Measurements from ENCODE around the gene PIAS2.
A peak's percentile ranks its signal among the peaks of the same experiment; 100 is the strongest.
"Not testable (repeated sequence)": the region's sequence is repeated elsewhere in the genome, so short reads cannot be mapped to it uniquely, and the experiment has no call there.

Gene PIAS2

DNA sequence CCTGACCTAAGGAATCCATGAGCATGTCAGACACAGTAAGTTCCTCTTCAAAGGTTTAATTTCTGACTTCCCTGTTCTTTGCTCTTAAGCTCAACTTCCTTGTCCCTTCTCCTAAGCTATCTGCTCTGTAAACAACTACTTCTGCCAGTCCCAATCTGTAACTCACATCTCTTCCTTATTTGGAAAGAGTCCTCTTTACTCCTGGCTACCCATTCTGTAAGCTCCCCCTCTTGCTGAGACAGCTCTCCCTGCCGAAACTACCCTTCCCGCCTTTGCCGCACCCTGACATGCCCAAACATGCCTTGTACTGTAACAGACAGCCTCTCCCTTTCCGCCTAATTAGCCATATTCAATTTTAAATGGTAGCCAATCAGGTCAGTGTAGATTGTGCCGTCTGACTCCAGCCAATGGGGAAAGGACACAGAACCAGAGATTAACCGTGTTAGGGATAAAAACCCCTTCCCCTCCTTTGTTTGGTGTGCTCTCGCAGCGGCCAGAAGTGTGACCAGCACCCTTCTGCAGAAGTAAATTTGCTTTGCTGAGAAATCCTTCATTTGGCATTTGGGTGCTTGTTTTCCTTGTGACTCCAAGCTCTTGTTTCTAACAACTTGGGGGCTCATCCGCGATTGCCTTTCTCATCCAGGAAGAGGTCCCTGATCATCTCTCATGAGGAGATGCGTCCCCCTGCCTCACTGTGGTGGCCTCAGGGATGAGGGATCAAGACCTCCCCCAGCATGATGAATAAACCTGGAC, 49.0 kb downstream of the PIAS2 start:
- peaks cover 2% of the 10 kb centered on the region for H3K4me1 ChIP-seq
- H4K20me1 ChIP-seq = peaks cover under 1% of the 10 kb centered on the region; the same call in 1 of the 2 replicates
- peaks cover 78% of the 10 kb centered on the region for H3K9me3 ChIP-seq
- TF ChIP-seq Cebpa-rat (IDR thresholded peaks at IDR 0.05) = no peak
- H3K27me3 ChIP-seq = no peaks in the 10 kb centered on the region
- no peak overlapping the region for H3K4me2 ChIP-seq
- H3K27ac ChIP-seq = no peak overlapping the region
- H3K4me3 ChIP-seq = peak overlapping the region; percentile 25; the same call in 1 of the 2 replicates
- H3K36me3 ChIP-seq = peaks cover 80% of the 10 kb centered on the region
- H3K9ac ChIP-seq = no peak overlapping the region

DNA sequence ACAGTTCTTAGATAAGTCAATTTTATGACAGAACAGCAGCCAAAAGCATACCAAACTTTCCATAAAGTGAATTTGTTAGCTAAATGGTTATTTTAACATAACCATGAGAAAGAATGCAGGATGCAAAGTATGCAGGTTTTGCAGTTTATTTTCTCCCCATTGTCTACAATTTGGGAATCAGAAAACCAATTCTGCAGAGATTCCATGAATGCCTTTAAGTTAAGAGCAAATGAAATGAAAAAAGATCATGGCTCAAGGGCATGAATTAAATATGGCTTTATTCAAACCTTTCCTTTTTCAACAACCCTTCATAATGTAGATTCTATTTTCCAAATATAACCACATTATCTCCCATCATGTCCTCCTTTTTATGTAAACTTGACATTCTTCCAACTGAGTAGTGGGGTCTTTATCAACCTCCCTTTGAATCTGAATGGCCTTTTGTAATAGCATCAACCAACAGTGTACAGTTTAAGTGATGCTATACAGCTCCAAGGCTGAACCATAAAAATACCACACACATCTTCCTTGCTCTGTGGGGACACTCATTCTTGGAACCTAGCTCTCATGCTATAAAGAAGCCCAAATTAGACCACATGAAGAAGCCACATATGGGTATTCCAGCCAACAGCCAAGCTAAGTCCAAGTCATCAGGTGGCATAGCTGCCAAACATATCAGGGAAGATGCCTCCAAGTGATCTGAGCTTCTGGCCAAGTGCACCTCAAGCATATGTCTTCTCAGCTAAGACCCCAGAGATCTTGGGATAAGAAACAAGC, 49.8 kb downstream of the PIAS2 start:
- H3K27ac ChIP-seq = no peak overlapping the region
- no peaks in the 10 kb centered on the region for H3K27me3 ChIP-seq
- no peak for TF ChIP-seq Cebpa-rat (IDR thresholded peaks at IDR 0.05)
- no peaks in the 10 kb centered on the region for H4K20me1 ChIP-seq
- H3K4me2 ChIP-seq = no peak overlapping the region
- H3K4me3 ChIP-seq = no peak overlapping the region
- peaks cover 78% of the 10 kb centered on the region for H3K9me3 ChIP-seq
- H3K36me3 ChIP-seq = peaks cover 80% of the 10 kb centered on the region
- H3K4me1 ChIP-seq = no peaks in the 10 kb centered on the region
- H3K9ac ChIP-seq = no peak overlapping the region

DNA sequence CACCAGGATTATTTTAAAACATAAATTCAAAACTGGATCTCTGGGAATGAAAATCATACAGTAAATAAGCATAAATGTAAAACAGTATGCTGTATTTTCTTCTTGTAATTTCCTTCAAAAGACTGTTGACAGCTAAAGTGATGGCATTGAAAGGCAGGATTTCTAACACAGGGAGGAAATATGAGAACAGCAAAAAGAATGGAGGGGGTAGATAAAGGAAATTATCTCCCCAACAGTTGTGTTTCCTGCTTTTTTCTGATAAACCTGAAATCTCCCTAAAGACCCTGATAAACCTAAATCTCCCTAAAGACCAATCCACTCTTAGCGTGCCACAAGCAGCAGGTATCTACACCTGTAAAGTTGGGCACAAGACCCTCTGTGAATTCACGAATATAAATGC, 50.8 kb downstream of the PIAS2 start:
- Histone ChIP-seq H3K4me3 (no peak overlapping the region), H3K27ac (no peak overlapping the region), H3K9me3 (peaks cover 67% of the 10 kb centered on the region), H3K4me1 (peaks cover 1% of the 10 kb centered on the region), H3K36me3 (peaks cover 76% of the 10 kb centered on the region), H3K4me2 (no peak overlapping the region), H4K20me1 (no peaks in the 10 kb centered on the region), H3K27me3 (no peaks in the 10 kb centered on the region), H3K9ac (no peak overlapping the region)
- no peak for TF ChIP-seq Cebpa-rat (IDR thresholded peaks at IDR 0.05)

DNA sequence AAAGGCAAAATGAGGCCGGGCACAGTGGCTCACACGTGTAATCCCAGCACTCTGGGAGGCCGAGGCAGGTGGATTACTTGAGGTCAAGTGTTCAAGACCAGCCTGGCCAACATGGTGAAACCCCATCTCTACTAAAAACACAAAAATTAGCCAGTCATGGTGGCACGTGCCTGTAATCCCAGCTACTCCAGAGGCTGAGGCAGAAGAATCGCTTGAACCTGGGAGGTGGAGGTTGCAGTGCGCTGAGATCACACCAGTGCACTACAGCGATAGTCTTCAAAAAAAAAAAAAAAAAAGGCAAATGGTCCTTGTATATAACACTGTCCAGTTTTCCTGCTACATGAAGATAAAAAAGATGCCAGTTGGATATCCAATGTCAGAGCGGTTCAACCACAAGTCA, 52.1 kb downstream of the PIAS2 start:
- not testable (repeated sequence) for H4K20me1 ChIP-seq, H3K9ac ChIP-seq
- H3K36me3 ChIP-seq = peaks cover 67% of the 10 kb centered on the region

DNA sequence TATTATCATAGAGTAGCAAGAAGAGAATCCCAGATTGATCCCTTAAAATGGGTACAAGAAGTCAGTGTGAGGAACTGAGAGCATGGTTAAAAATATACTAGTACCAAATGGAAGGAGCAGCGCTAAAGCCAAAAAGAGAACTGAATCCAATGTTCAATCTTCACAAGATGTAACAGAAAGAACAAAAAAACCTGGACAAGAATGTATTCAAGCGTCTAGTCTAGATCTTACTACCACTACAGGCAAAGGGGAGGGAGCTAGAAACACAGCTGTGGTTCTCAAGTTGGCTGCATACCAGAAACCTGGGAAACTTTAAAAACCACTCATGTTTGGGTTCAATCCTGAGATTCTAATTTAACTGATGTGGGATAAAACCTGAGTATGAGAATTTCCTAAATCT, 57.5 kb downstream of the PIAS2 start:
- no peak for TF ChIP-seq Cebpa-rat (IDR thresholded peaks at IDR 0.05)
- peaks cover 15% of the 10 kb centered on the region; the same call in 1 of the 2 replicates for H4K20me1 ChIP-seq
- peak overlapping the region; percentile 76 for H3K4me2 ChIP-seq
- H3K36me3 ChIP-seq = peaks cover 64% of the 10 kb centered on the region
- H3K9ac ChIP-seq = peak overlapping the region; percentile 5; the same call in 1 of the 2 replicates
- peaks cover 39% of the 10 kb centered on the region for H3K4me1 ChIP-seq
- H3K27ac ChIP-seq = peak overlapping the region; percentile 63
- peaks cover 32% of the 10 kb centered on the region for H3K9me3 ChIP-seq
- H3K27me3 ChIP-seq = no peaks in the 10 kb centered on the region
- 0 out of 2 replicates have a peak overlapping the region, but pooled peaks have one; percentile 4 for H3K4me3 ChIP-seq

More for the DNA sequence above, 52.1 kb downstream of the PIAS2 start:
- H3K27me3 ChIP-seq, H3K27ac ChIP-seq, H3K4me3 ChIP-seq, H3K4me2 ChIP-seq: not testable (repeated sequence)
- Histone ChIP-seq H3K9me3 (peaks cover 55% of the 10 kb centered on the region), H3K4me1 (peaks cover 14% of the 10 kb centered on the region)

DNA sequence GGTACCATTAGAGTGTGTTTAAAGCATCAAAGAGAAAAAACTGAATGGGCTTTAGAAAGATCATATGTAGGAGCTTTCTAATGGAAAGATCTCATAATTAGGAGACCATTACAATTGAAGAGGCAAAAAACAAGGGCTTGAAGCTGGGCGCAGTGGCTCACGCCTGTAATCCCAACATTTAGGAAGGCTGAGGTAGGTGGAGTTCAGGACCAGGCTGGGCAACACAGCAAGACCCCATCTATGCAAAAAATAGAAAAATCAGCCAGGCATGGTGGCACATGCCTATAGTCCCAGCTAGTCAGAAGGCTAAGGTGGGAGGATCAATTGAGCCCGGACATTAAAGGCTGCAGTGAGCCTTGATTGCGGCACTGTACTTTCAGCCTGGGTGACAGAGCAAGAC, 59.0 kb downstream of the PIAS2 start:
- no peak for TF ChIP-seq Cebpa-rat (IDR thresholded peaks at IDR 0.05)
- peaks cover 39% of the 10 kb centered on the region for H3K4me1 ChIP-seq
- H4K20me1 ChIP-seq = peaks cover 15% of the 10 kb centered on the region; the same call in 1 of the 2 replicates
- peaks cover 27% of the 10 kb centered on the region for H3K9me3 ChIP-seq
- peaks cover 67% of the 10 kb centered on the region for H3K36me3 ChIP-seq
- no peaks in the 10 kb centered on the region for H3K27me3 ChIP-seq
- no peak overlapping the region for H3K4me3 ChIP-seq
- peak overlapping the region; percentile 76; the same call in 1 of the 2 replicates for H3K4me2 ChIP-seq
- H3K9ac ChIP-seq = no peak overlapping the region
- H3K27ac ChIP-seq = no peak overlapping the region

DNA sequence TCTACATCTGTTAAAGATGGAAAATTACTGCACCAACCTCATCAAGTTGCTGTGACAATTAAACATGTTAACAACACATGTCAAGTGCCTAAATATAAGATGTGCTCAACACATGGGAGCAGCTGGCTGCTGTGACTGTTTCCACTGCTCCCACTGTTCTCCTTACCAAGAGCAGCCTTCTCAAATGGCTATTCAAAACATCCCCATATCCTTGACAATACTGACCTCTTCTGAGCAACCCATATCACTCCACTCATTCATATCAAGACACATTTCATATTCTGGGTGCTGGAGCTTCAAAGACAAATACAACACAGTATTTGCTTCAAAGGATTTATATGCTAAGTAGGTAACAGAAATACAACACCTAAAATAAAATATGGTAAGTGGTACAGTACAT, 60.3 kb downstream of the PIAS2 start:
- Histone ChIP-seq H3K4me2 (no peak overlapping the region), H3K9me3 (peaks cover 20% of the 10 kb centered on the region), H3K4me3 (no peak overlapping the region), H4K20me1 (peaks cover 15% of the 10 kb centered on the region; the same call in 1 of the 2 replicates), H3K27ac (no peak overlapping the region), H3K36me3 (peaks cover 71% of the 10 kb centered on the region), H3K9ac (no peak overlapping the region), H3K4me1 (peaks cover 43% of the 10 kb centered on the region), H3K27me3 (no peaks in the 10 kb centered on the region)
- no peak for TF ChIP-seq Cebpa-rat (IDR thresholded peaks at IDR 0.05)

DNA sequence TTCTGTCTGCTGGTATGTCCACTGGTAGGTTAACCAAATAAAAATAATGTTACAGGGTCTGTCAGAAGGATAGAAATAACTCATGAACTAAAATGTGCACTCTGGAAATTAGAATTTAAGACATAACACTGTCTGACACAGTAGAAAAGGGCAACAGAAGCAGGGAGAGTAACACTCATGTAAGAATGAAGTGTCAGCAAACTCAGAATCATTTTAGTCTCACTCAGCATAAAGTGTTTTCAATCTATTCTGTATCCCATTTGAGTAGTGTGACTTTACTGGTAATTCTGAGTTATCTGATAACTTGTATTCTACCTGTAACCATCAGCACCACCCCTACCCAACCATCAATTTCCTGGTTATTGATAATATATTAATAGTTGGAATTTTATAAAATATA, 68.3 kb downstream of the PIAS2 start:
- Histone ChIP-seq H3K9ac (no peak overlapping the region), H3K4me2 (no peak overlapping the region), H3K27ac (no peak overlapping the region), H4K20me1 (no peaks in the 10 kb centered on the region), H3K9me3 (no peaks in the 10 kb centered on the region), H3K4me1 (0 out of 2 replicates have a peak, but pooled peaks cover 4% of the 10 kb centered on the region), H3K27me3 (no peaks in the 10 kb centered on the region), H3K4me3 (no peak overlapping the region), H3K36me3 (peaks cover 43% of the 10 kb centered on the region)
- no peak for TF ChIP-seq Cebpa-rat (IDR thresholded peaks at IDR 0.05)

DNA sequence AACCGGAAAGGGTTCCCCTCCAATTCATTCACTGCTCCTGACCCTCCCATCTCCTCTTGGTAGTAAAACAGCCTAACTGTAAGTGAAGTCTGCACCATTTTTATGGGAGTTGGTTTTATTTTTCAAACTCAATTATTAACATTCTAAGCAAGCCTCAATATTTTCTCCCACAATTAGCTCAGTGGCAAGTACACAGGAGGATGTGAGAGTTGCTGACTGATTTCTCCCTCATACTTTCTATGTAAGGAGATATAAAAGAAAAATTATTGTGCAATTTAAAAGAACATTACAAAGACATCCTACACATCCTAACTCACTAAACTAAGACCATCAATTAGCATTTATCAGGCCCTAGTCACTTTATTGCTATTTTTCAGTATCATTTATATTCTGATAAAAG, 73.9 kb downstream of the PIAS2 start:
- Histone ChIP-seq H3K27ac (no peak overlapping the region), H3K4me2 (no peak overlapping the region), H3K4me1 (no peaks in the 10 kb centered on the region), H3K9ac (no peak overlapping the region), H3K9me3 (no peaks in the 10 kb centered on the region), H3K36me3 (peaks cover 42% of the 10 kb centered on the region), H3K4me3 (no peak overlapping the region), H4K20me1 (no peaks in the 10 kb centered on the region), H3K27me3 (no peaks in the 10 kb centered on the region)
- no peak for TF ChIP-seq Cebpa-rat (IDR thresholded peaks at IDR 0.05)

DNA sequence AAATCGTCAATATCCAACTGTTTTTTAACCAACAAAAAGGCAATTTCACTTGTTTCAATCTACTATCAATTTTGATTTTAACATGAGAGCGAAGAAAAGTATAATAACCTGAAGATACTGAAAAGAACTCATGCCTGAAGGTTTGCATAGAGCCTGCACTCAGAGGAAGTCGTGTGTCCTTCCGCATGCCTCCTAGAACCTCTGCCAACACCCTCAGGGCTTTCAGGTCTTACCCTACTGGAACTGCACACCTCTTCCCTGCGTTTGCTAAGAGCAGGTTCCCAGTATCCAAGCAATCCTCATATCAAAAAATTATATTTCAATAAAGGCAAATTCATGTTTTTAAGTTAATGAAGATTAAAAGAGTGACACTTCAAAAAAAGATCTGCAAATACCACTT, 74.7 kb downstream of the PIAS2 start:
- TF ChIP-seq Cebpa-rat (IDR thresholded peaks at IDR 0.05) = no peak
- no peak overlapping the region for H3K9ac ChIP-seq
- no peaks in the 10 kb centered on the region for H3K9me3 ChIP-seq
- no peaks in the 10 kb centered on the region for H3K27me3 ChIP-seq
- no peaks in the 10 kb centered on the region for H3K4me1 ChIP-seq
- peaks cover 46% of the 10 kb centered on the region for H3K36me3 ChIP-seq
- H3K4me2 ChIP-seq = no peak overlapping the region
- no peaks in the 10 kb centered on the region for H4K20me1 ChIP-seq
- H3K27ac ChIP-seq = no peak overlapping the region
- no peak overlapping the region for H3K4me3 ChIP-seq

Measured in BLaER1 (cell line).